HepG2 (cell line): ENCODE results near the gene TLE7. TPM values are rescaled to one million over a fixed set of nuclear protein-coding genes. Genes with fewer than 3 reads are reported as not detected.

Experiments
- CEBPB ChIP-seq: IDR thresholded peaks from 2 replicates; pipeline ENCODE4 v1.6.1; 2011; ENCODE audit warnings: low read depth, low read length, improper control_type of control experiment, borderline replicate concordance
- EED ChIP-seq: sonication (generic); formaldehyde crosslinking; IDR thresholded peaks from 2 replicates; pipeline ENCODE4 v1.5.0; 2020; ENCODE audit warnings: mild to moderate bottlenecking, missing genetic modification reagents
- ERF ChIP-seq: IDR thresholded peaks from 2 replicates; pipeline ENCODE4 v1.6.1; 2018; ENCODE audit warnings: missing biosample characterization, missing genetic modification reagents
- IKZF1 ChIP-seq: fragments of 450-650 bp; IDR thresholded peaks from 2 replicates; pipeline ENCODE4 v1.7.1; 2016
- IKZF4 ChIP-seq: sonication (generic); formaldehyde crosslinking; IDR thresholded peaks from 2 replicates; pipeline ENCODE4 v1.5.1; 2020; ENCODE audit warnings: borderline replicate concordance, mild to moderate bottlenecking, low read depth, missing genetic modification reagents; ENCODE audit errors: not compliant biosample characterization
- MXI1 ChIP-seq: IDR thresholded peaks from 3 replicates; pipeline ENCODE4 v1.6.1; 2012; ENCODE audit warnings: low read depth, low read length, inconsistent platforms, borderline replicate concordance
- PHF21A ChIP-seq: sonication (generic); formaldehyde crosslinking; IDR thresholded peaks from 2 replicates; pipeline ENCODE4 v1.5.0; 2020; ENCODE audit warnings: mild to moderate bottlenecking, missing genetic modification reagents
- SKI ChIP-seq: fragments of 450-650 bp; IDR thresholded peaks from one replicate; pipeline ENCODE4 v1.6.1; 2018; ENCODE audit warnings: mild to moderate bottlenecking; ENCODE audit not compliant: partially characterized antibody
- SMARCC2 ChIP-seq: fragments of 450-650 bp; IDR thresholded peaks from 2 replicates; pipeline ENCODE4 v1.6.1; 2017; ENCODE audit warnings: antibody characterized with exemption, mild to moderate bottlenecking
- ZBED4 ChIP-seq: sonication (generic); formaldehyde crosslinking; IDR thresholded peaks from 2 replicates; pipeline ENCODE4 v1.4.0; 2020; ENCODE audit warnings: missing genetic modification reagents, borderline replicate concordance
- ZBTB8A ChIP-seq: sonication (generic); formaldehyde crosslinking; IDR thresholded peaks from 2 replicates; pipeline ENCODE4 v1.4.0; 2020; ENCODE audit warnings: mild to moderate bottlenecking, low read depth, missing genetic modification reagents, borderline replicate concordance
- ZFP36L2 ChIP-seq: sonication (generic); formaldehyde crosslinking; IDR thresholded peaks from 2 replicates; pipeline ENCODE4 v1.4.0; 2020; ENCODE audit warnings: missing genetic modification reagents
- ZNF274 ChIP-seq: sonication (generic); formaldehyde crosslinking; IDR thresholded peaks from 2 replicates; pipeline ENCODE4 v1.5.1; 2020; ENCODE audit warnings: mild to moderate bottlenecking, missing genetic modification reagents
- ZNF781 ChIP-seq: sonication (generic); formaldehyde crosslinking; IDR thresholded peaks from 2 replicates; pipeline ENCODE4 v1.5.1; 2020; ENCODE audit warnings: borderline replicate concordance, mild to moderate bottlenecking, missing genetic modification reagents; ENCODE audit errors: not compliant biosample characterization
- ZNF83 ChIP-seq: sonication (generic); formaldehyde crosslinking; IDR thresholded peaks from 2 replicates; pipeline ENCODE4 v1.4.0; 2020; ENCODE audit warnings: missing genetic modification reagents, mild to moderate bottlenecking, borderline replicate concordance
- polyA plus RNA-seq, 8 experiments: library from polyadenylated mRNA; depleted of rRNA in 3 of 8; stranded (reverse) in 7 of 8; unstranded in 1 of 8; fragments of >200 nt; fragmentation: Illumina TruSeq in 4 of 8; extraction: Trizol in 4 of 8; gene quantifications; 2 replicates each; pipeline versions ENCODE4 v1.2.1 to v1.2.3, GENCODE V29; 2011 to 2016; ENCODE audit warnings: low read depth in 4 of 8, missing spikeins in 1 of 8, mixed read lengths in 1 of 8; ENCODE audit not compliant: insufficient read depth in 1 of 8
- total RNA-seq, 5 experiments: library from RNA; depleted of rRNA; stranded (reverse); fragments of >200 nt; fragmentation: Illumina TruSeq; extraction: Trizol; gene quantifications; 2 replicates each; pipeline ENCODE4 v1.2.3, GENCODE V29; 2016; ENCODE audit warnings: low read depth in 1 of 5
- TF ChIP-seq, protein P1 (sequence below): sonication (generic); formaldehyde crosslinking; IDR thresholded peaks from 2 replicates; pipeline ENCODE4 v1.5.0; 2020; ENCODE audit warnings: missing genetic modification reagents
- TF ChIP-seq, protein P2 (sequence below): sonication (generic); formaldehyde crosslinking; IDR thresholded peaks from 2 replicates; pipeline ENCODE4 v1.4.0; 2020; ENCODE audit warnings: mild to moderate bottlenecking, missing genetic modification reagents

TLE7 gene
- total and polyA plus RNA-seq, 2 of the 13 experiments (the other 11 are each of a cell fraction or from before 2014, with no cell fraction given): not detected

DNA sequence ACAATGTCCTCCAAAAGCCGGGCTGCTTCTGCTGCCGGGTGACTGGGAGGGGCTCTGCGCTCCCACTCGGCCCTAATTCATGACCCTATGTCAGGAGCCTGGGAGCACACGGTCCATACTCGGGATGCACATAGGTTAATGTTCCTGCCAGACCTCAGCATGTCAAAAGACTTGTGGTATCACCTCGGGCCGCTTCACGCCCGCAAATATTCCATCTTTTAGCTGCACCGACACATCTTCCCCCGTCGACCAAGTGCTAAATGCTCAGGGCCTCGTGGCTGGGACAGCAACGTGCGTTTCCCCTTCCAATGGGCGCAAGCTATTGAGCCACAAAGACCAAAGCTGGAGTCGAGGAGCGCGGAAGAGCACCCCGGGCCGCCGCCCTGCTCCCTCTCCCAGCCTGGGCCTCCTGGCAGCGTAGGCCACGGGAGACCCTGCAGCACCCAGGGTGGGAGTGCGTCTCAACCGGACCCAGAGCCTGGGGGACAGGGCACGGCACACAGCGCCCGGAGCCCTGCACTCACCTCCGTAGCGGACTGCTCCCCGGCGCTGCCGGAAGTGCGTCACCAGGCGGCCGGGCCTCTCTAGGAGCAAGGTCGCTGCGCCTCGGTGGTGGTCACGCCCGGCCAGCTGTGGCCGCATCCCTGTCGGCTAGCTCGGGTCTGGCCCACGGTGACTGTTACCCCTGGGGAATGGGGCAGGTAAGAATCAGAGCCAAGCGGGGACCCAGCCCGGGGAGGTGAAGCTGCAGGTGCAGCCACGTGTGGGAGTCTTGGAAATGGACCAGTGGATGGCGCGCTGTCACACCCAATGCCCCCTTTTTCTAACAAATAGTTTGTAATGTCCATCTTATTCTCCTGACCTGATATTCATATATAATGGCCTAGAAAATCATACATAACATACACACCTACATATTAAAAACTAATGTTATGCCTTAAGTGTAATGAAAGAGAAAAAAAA lies 20.1 kb upstream of the TLE7 start, which contains the start of gene ZNF23 (continued):
- peak; percentile 85; the same call in 2 of the 3 replicates for TF ChIP-seq MXI1
- no peak for TF ChIP-seq ZBTB8A (CRISPR knock-in tag)
- TF ChIP-seq PHF21A (CRISPR knock-in tag): peak; percentile 80; the same call in 1 of the 2 replicates
- TF ChIP-seq ZFP36L2 (CRISPR knock-in tag): peak; percentile 90
- TF ChIP-seq CEBPB: no peak
- no peak for TF ChIP-seq IKZF1
- peak; percentile 94 for TF ChIP-seq ZNF781 (CRISPR knock-in tag)
- peak; percentile 56 for TF ChIP-seq SKI
- peak; percentile 93 for TF ChIP-seq ZNF274 (CRISPR knock-in tag)
- TF ChIP-seq ZBED4 (CRISPR knock-in tag): peak; percentile 53; the same call in 1 of the 2 replicates
- TF ChIP-seq ERF (CRISPR knock-in tag): peak; percentile 98
- peak; percentile 93 for TF ChIP-seq EED (CRISPR knock-in tag)
- TF ChIP-seq, protein P1, sequence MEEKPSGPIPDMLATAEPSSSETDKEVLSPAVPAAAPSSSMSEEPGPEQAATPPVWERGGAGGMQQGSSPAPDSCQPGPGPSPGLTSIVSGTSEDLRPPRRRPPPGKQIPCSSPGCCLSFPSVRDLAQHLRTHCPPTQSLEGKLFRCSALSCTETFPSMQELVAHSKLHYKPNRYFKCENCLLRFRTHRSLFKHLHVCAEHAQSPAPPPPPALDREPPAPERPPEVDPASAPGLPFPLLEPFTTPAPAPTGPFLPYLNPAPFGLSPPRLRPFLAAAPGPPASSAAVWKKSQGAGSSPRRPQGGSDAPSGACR (CRISPR knock-in tag): peak; percentile 99
- TF ChIP-seq SMARCC2: no peak
- TF ChIP-seq IKZF4 (CRISPR knock-in tag): peak; percentile 59
- no peak; the same call in 1 of the 2 replicates for TF ChIP-seq ZNF83 (CRISPR knock-in tag)
- TF ChIP-seq, protein P2, sequence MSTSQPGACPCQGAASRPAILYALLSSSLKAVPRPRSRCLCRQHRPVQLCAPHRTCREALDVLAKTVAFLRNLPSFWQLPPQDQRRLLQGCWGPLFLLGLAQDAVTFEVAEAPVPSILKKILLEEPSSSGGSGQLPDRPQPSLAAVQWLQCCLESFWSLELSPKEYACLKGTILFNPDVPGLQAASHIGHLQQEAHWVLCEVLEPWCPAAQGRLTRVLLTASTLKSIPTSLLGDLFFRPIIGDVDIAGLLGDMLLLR (CRISPR knock-in tag): peak; percentile 98
